T-helper 2 cell treated with Interferon-gamma antibody and Interleukin-4, amounts not matched to agents 5 μg/mL and 100 μg/mL, for 36 hours (primary cell): ENCODE measurements around the gene CDK5R2.

Experiments used
- DNase-seq: peaks from one replicate; pipeline ENCODE4 v3.0.0; 2021; ENCODE audit warnings: low spot score
- H3K27ac Mint-ChIP-seq: one replicate; pipeline ENCODE4 v1.8.0; 2021; ENCODE audit warnings: mild to moderate bottlenecking, mixed read lengths
- H3K27me3 Mint-ChIP-seq: one replicate; pipeline ENCODE4 v1.8.0; 2021; ENCODE audit warnings: low read depth, mixed read lengths
- H3K36me3 Mint-ChIP-seq: one replicate; pipeline ENCODE4 v1.8.0; 2021; ENCODE audit warnings: low read depth, mixed read lengths
- H3K4me1 Mint-ChIP-seq: one replicate; pipeline ENCODE4 v1.8.0; 2021; ENCODE audit warnings: low read depth, mixed read lengths
- H3K4me3 Mint-ChIP-seq: one replicate; pipeline ENCODE4 v1.8.0; 2022; ENCODE audit warnings: mild to moderate bottlenecking, moderate library complexity, mixed read lengths
- H3K9me3 Mint-ChIP-seq: one replicate; pipeline ENCODE4 v1.8.0; 2021; ENCODE audit warnings: mixed read lengths

Gene CDK5R2

GRCh38 chr2:218999881-219000568 lies 40.6 kb downstream of the CDK5R2 start:
- Mint-ChIP-seq H3K27me3 (peaks cover 76% of the 10 kb centered on the region), H3K4me3 (no peak overlapping the region), H3K9me3 (no peaks in the 10 kb centered on the region), H3K27ac (no peak overlapping the region), H3K36me3 (no peaks in the 10 kb centered on the region), H3K4me1 (peaks cover 2% of the 10 kb centered on the region)
- no peak for DNase-seq

DNA sequence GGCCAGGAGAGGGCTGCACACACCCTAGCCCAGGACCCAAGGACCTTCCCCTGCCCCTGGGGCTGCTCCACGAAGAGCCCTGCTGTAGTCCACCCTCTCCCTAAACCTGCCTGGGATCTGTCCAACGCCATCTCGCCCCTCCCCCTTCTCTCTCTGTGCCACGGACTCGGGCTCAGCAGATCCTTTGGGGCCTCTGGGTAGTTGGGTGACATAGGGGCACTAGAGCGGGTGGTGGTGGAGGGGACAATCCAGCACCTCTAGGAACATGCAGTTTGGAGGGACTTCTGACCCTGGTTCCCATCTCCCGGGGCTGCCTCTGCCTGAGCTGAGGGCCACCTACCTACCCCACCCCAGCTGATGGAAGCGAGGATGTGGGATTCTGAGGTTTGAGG lies 41.1 kb downstream of the CDK5R2 start:
- Mint-ChIP-seq H3K27ac (no peak overlapping the region), H3K4me1 (peaks cover 2% of the 10 kb centered on the region), H3K36me3 (no peaks in the 10 kb centered on the region), H3K9me3 (no peaks in the 10 kb centered on the region), H3K4me3 (no peak overlapping the region), H3K27me3 (peaks cover 75% of the 10 kb centered on the region)
- DNase-seq: no peak

DNA sequence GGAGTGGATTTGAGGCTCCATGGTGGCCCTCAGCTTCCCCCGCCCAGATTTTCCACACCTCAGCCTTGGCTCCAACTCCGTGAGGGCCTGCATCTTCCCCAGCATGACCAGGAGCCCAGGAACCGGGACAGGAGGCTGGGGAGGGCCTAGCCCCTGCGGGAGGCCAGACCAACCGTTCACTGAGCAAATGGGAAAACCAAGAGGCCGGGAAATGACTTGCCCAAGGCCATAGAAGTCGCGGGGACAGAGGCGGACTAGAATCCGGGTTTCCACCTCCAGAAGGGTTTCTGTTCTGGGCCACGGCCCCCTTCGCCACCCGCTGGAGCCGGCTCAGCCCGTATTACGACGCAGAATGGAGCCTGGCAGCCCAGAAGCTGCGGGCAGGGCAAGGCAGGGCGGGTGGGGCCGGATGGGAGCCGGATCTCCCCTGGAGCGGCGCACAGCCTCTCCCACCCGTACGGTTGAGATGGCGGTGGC lies 41.7 kb downstream of the CDK5R2 start:
- no peaks in the 10 kb centered on the region for H3K36me3 Mint-ChIP-seq
- peaks cover 2% of the 10 kb centered on the region for H3K4me1 Mint-ChIP-seq
- no peaks in the 10 kb centered on the region for H3K9me3 Mint-ChIP-seq
- no peak for DNase-seq
- peaks cover 72% of the 10 kb centered on the region for H3K27me3 Mint-ChIP-seq
- H3K4me3 Mint-ChIP-seq: no peak overlapping the region
- no peak overlapping the region for H3K27ac Mint-ChIP-seq

DNA sequence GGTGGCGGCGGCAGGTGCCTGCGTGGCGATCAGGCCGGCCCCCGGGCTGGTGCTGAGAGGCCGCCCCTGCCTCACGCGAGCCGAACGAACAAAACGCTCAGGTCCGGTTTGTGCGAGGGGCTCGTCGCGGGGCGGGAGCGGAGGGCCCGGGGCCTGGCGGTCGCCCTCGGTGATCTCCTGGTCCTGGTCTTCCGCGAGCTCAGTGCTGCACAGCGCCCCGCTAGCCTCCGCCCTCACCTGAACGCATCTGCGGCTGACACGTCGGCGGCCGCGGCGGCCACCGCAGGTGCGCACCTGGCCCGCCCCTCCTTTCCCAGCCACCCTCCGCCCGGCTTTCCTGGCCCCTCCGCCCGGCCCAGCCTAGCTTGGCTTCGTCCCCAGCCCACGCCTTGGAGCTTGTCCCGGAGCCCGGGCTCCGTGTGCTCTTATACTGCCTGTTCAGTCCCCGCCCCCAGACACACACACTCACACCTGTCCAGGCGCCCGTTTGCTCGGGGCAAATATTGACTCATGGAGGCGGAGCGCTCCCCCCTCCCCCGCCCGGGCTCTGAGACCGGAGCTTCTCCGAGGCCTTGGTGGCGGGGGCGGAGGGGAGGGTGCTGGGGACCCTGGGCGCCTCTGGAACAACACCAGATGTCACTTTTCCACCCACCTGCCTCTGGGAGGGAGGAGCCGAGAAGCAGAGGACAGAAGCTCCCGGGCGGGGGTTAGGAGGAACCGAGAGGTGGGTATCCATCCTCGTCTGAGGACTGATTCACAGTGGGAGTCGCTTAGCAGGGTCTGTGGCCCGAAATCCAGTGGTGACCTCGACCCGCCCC lies 42.3 kb downstream of the CDK5R2 start:
- Mint-ChIP-seq H3K4me1 (peaks cover 2% of the 10 kb centered on the region), H3K4me3 (no peak overlapping the region), H3K27me3 (peaks cover 68% of the 10 kb centered on the region), H3K9me3 (no peaks in the 10 kb centered on the region), H3K36me3 (no peaks in the 10 kb centered on the region), H3K27ac (no peak overlapping the region)
- DNase-seq: peak; percentile 18

GRCh38 chr2:219002395-219003266 lies 43.2 kb downstream of the CDK5R2 start:
- no peak overlapping the region for H3K27ac Mint-ChIP-seq
- H3K9me3 Mint-ChIP-seq: no peaks in the 10 kb centered on the region
- H3K4me3 Mint-ChIP-seq: no peak overlapping the region
- H3K27me3 Mint-ChIP-seq: peaks cover 63% of the 10 kb centered on the region
- H3K36me3 Mint-ChIP-seq: no peaks in the 10 kb centered on the region
- peak; percentile 21 for DNase-seq
- H3K4me1 Mint-ChIP-seq: peaks cover 2% of the 10 kb centered on the region

DNA sequence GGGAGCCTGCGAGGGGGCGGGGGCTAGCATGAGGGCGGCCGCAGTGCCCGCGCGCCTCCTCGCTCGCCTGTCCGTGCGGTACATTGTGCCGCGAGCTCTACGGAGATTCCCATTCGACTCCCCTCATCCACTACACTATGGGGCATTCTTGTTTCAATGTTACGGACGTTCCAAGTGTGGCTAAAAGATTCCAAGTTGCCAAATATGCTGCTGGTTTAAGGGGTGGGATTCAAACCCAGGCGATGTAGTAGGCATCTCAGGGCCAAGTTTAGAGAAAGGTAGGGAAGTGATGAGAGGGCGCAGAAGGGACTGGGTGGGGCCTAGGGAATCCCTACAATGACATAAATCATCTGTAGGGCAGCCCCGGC lies 43.8 kb downstream of the CDK5R2 start:
- no peaks in the 10 kb centered on the region for H3K9me3 Mint-ChIP-seq
- H3K36me3 Mint-ChIP-seq: no peaks in the 10 kb centered on the region
- peaks cover 60% of the 10 kb centered on the region for H3K27me3 Mint-ChIP-seq
- H3K27ac Mint-ChIP-seq: no peak overlapping the region
- H3K4me3 Mint-ChIP-seq: no peak overlapping the region
- peaks cover 2% of the 10 kb centered on the region for H3K4me1 Mint-ChIP-seq
- DNase-seq: no peak

DNA sequence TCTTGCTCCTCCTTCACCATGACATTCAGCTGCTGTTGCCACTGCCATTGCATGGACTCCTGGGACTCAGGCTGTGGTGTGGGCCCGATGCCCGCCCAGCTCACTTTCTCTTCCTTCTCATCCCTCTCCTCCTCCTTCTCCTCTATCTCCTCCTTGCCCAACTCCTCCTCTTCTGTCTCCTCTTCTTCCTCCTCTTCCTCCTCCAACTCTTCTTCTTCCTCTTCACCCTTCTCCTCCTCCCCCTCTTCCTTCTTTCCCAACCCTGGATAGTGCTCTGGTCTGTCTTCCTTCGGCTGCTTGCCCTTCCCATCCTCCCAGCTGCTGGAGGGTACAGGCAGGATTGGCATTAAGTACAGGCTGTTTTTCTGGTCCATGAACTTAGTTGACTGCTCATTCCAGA lies 44.5 kb downstream of the CDK5R2 start:
- no peak for DNase-seq
- no peak overlapping the region for H3K27ac Mint-ChIP-seq
- peaks cover 2% of the 10 kb centered on the region for H3K4me1 Mint-ChIP-seq
- peaks cover 55% of the 10 kb centered on the region for H3K27me3 Mint-ChIP-seq
- no peaks in the 10 kb centered on the region for H3K9me3 Mint-ChIP-seq
- H3K36me3 Mint-ChIP-seq: no peaks in the 10 kb centered on the region
- no peak overlapping the region for H3K4me3 Mint-ChIP-seq

GRCh38 chr2:219009294-219009693 lies 49.8 kb downstream of the CDK5R2 start:
- Mint-ChIP-seq H3K9me3 (no peaks in the 10 kb centered on the region), H3K27ac (no peak overlapping the region), H3K36me3 (no peaks in the 10 kb centered on the region), H3K27me3 (peaks cover 18% of the 10 kb centered on the region), H3K4me3 (no peak overlapping the region), H3K4me1 (no peaks in the 10 kb centered on the region)
- DNase-seq: no peak

DNA sequence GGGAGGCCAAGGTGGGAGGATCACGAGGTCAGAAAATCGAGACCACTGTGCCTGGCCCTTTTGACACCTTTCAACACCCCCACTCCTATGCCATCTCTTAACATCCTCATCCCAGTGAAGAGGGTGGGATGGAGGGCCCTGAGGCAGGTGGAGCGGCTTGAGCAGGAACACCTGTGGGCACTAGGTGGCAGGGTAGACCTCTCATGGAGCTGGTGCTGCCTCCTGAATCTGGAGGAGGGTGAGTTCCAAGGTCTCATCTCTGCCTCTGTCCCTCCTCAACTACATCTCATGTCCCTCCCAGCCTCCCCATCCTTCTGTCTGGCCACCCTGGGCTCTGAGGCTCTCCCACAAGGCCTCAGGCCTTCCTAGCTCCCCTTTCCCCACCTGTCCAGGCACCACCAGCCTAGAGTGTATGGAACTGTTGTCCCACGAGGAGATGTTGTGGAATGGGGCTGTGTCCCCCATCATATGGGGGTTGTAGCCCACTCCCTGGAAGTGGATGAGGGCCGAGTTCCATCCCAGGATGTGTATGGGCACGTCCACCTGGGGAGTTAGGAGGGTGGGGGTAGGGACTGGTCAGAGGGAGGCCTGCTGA lies 50.8 kb downstream of the CDK5R2 start:
- Mint-ChIP-seq H3K9me3 (no peaks in the 10 kb centered on the region), H3K27ac (no peak overlapping the region), H3K4me3 (no peak overlapping the region), H3K4me1 (no peaks in the 10 kb centered on the region), H3K36me3 (no peaks in the 10 kb centered on the region), H3K27me3 (peaks cover 11% of the 10 kb centered on the region)
- DNase-seq: no peak

DNA sequence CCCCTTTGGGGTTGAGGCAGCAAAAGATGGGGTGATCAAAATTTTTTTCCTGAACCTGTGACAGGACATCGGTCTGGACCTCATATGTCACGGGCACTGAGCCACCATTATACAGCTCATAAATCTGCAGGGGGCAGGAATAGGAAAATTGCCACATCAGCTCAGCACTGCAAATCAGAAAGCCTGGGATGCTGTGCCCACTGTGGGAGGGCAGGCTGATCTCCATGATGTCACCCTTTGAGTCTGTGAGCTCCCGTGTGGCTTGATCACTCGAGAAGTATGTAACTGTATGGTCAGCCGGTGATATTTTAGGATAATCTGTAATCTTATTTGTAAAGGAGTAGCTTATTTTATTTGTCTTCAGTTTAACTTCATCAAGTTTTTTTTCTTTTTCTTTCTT lies 51.4 kb downstream of the CDK5R2 start:
- H3K4me1 Mint-ChIP-seq: no peaks in the 10 kb centered on the region
- no peak overlapping the region for H3K27ac Mint-ChIP-seq
- no peaks in the 10 kb centered on the region for H3K36me3 Mint-ChIP-seq
- H3K4me3 Mint-ChIP-seq: no peak overlapping the region
- no peak for DNase-seq
- no peaks in the 10 kb centered on the region for H3K9me3 Mint-ChIP-seq
- peaks cover 5% of the 10 kb centered on the region for H3K27me3 Mint-ChIP-seq
